Caco-2 (cell line): ENCODE data around the gene CDKN2AIPNL. TPM values are rescaled to one million over a fixed set of nuclear protein-coding genes. Genes with fewer than 3 reads are reported as not detected.

Experiments
- BruUV-seq: library from RNA; stranded (reverse); fragments of 400-500 nt; replicated peaks from 2 replicates; lab custom pipeline; 2021; lab: Mats Ljungman, UMichigan
- CTCF ChIA-PET: fragments of 300-600 bp; sonication (Branson Sonifier 250); formaldehyde crosslinking; loops from one replicate; lab custom pipeline; 2022; ENCODE audit warnings: antibody characterized with exemption; lab: Charles Lee
- POLR2A ChIA-PET: fragments of 300-600 bp; sonication (Branson Sonifier 250); formaldehyde crosslinking; loops from one replicate; lab custom pipeline; 2022; ENCODE audit warnings: antibody characterized with exemption; lab: Charles Lee
- DNase-seq, 2 experiments: peaks; one replicate each; pipeline versions ENCODE4 v3.0.0 to v3.0.0-alpha.2; 2020 to 2022
- H3K27me3 ChIP-seq: replicated peaks from 2 replicates; pipeline ENCODE4 v1.6.0; 2011; ENCODE audit warnings: low read length; ENCODE audit not compliant: control insufficient read depth, insufficient read depth
- H3K36me3 ChIP-seq: 2 replicates; pipeline ENCODE4 v1.5.1; 2011; ENCODE audit warnings: low read length; ENCODE audit not compliant: control insufficient read depth, insufficient read depth
- H3K4me1 ChIP-seq: fragments of 250-450 bp; sonication (Bioruptor Pico); 2 replicates; pipeline ENCODE4 v1.5.1; 2020; ENCODE audit warnings: mild to moderate bottlenecking
- H3K4me3 ChIP-seq: 2 replicates; pipeline ENCODE4 v1.5.1; 2011; ENCODE audit warnings: low read depth, mild to moderate bottlenecking, control low read depth, low read length
- H3K9me3 ChIP-seq: fragments of 250-450 bp; sonication (Bioruptor Pico); 2 replicates; pipeline ENCODE4 v1.5.1; 2020; ENCODE audit warnings: mild to moderate bottlenecking, moderate library complexity
- H3K27ac Mint-ChIP-seq: one replicate; pipeline ENCODE4 v1.8.0; 2022; ENCODE audit warnings: mixed read lengths; ENCODE audit not compliant: unreplicated experiment
- H3K27me3 Mint-ChIP-seq: one replicate; pipeline ENCODE4 v1.8.0; 2022; ENCODE audit warnings: mixed read lengths; ENCODE audit not compliant: insufficient read depth, unreplicated experiment
- H3K36me3 Mint-ChIP-seq: one replicate; pipeline ENCODE4 v1.8.0; 2022; ENCODE audit warnings: mild to moderate bottlenecking, mixed read lengths; ENCODE audit not compliant: insufficient read depth, unreplicated experiment
- H3K4me1 Mint-ChIP-seq: one replicate; pipeline ENCODE4 v1.8.0; 2022; ENCODE audit warnings: low read depth, mixed read lengths; ENCODE audit not compliant: unreplicated experiment
- H3K4me3 Mint-ChIP-seq: one replicate; pipeline ENCODE4 v1.8.0; 2022; ENCODE audit warnings: mild to moderate bottlenecking, moderate library complexity, mixed read lengths; ENCODE audit not compliant: unreplicated experiment
- H3K9me3 Mint-ChIP-seq: one replicate; pipeline ENCODE4 v1.8.0; 2022; ENCODE audit warnings: mixed read lengths; ENCODE audit not compliant: unreplicated experiment
- intact Hi-C: fragments of 100-400 bp; cut with micrococcal nuclease; formaldehyde crosslinking; loops from one replicate; pipeline ENCODE4 v1.10.0; 2022; ENCODE audit not compliant: unreplicated experiment
- total RNA-seq: library from RNA; stranded (reverse); gene quantifications from 2 replicates; pipeline ENCODE4 v1.2.3, GENCODE V29; 2022
- TF ChIP-seq, protein P1 (sequence below), 2 experiments: fragments of 200-600 bp in 1 of 2; IDR thresholded peaks; 1 replicate in 1 of 2; 2 replicates in 1 of 2; pipeline versions ENCODE4 v1.5.1 to v1.8.0; 2011 to 2022; ENCODE audit warnings: antibody characterized with exemption in 1 of 2, control low read depth in 1 of 2, inconsistent platforms in 1 of 2, low read depth in 1 of 2, low read length in 1 of 2, mild to moderate bottlenecking in 1 of 2, moderate library complexity in 1 of 2; ENCODE audit not compliant: insufficient read depth in 1 of 2, severe bottlenecking in 1 of 2, unreplicated experiment in 1 of 2

The CDKN2AIPNL gene
- total RNA-seq, 1 experiment from 2014 or later, result 53.2 TPM

DNA sequence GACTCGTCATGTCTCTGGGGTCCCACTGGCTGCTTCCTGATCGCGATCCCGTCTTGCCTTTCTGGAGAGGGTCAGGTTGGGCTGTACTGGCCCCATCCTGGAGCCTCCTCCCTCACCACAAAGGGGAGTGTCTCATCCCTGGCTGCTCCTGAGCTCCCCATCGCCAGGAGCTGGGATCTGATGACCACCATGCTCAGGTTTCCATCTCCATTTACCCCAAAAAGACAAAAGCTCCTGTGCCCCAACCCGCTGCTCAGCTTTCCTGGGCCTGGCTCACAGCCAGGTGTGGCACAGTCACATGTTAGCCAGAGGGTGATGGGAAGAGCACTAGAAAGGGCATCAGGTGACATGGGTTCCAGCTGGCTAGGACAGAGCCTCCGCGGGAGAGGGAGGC lies 47.3 kb upstream of the CDKN2AIPNL start:
- H3K9me3 ChIP-seq, result no peaks in the 10 kb centered on the region
- no peaks in the 10 kb centered on the region for H3K27me3 ChIP-seq
- BruUV-seq, result no TSS peak
- Mint-ChIP-seq H3K4me1 (peaks cover 4% of the 10 kb centered on the region), H3K36me3 (no peaks in the 10 kb centered on the region), H3K27me3 (no peaks in the 10 kb centered on the region), H3K9me3 (no peaks in the 10 kb centered on the region), H3K27ac (no peak overlapping the region), H3K4me3 (no peak overlapping the region)
- ChIA-PET POLR2A (no interaction called here), CTCF (interaction anchor here (0.7 kb wide), 1 partner anchor 20 kb away, joined by 3 read pairs; no protein-coding TSS in a partner anchor)
- TF ChIP-seq, protein P1, sequence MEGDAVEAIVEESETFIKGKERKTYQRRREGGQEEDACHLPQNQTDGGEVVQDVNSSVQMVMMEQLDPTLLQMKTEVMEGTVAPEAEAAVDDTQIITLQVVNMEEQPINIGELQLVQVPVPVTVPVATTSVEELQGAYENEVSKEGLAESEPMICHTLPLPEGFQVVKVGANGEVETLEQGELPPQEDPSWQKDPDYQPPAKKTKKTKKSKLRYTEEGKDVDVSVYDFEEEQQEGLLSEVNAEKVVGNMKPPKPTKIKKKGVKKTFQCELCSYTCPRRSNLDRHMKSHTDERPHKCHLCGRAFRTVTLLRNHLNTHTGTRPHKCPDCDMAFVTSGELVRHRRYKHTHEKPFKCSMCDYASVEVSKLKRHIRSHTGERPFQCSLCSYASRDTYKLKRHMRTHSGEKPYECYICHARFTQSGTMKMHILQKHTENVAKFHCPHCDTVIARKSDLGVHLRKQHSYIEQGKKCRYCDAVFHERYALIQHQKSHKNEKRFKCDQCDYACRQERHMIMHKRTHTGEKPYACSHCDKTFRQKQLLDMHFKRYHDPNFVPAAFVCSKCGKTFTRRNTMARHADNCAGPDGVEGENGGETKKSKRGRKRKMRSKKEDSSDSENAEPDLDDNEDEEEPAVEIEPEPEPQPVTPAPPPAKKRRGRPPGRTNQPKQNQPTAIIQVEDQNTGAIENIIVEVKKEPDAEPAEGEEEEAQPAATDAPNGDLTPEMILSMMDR (IDR thresholded peaks at IDR 0.05; ENCODE audit: insufficient read depth in 1 of 2, low read depth in 1 of 2, low read length in 1 of 2, severe bottlenecking in 1 of 2, unreplicated experiment in 1 of 2), result no peak
- DNase-seq, result no peak
- H3K4me3 ChIP-seq, result no peak overlapping the region
- no peaks in the 10 kb centered on the region for H3K36me3 ChIP-seq
- no peaks in the 10 kb centered on the region for H3K4me1 ChIP-seq
- intact Hi-C loops, result no loop called here

DNA sequence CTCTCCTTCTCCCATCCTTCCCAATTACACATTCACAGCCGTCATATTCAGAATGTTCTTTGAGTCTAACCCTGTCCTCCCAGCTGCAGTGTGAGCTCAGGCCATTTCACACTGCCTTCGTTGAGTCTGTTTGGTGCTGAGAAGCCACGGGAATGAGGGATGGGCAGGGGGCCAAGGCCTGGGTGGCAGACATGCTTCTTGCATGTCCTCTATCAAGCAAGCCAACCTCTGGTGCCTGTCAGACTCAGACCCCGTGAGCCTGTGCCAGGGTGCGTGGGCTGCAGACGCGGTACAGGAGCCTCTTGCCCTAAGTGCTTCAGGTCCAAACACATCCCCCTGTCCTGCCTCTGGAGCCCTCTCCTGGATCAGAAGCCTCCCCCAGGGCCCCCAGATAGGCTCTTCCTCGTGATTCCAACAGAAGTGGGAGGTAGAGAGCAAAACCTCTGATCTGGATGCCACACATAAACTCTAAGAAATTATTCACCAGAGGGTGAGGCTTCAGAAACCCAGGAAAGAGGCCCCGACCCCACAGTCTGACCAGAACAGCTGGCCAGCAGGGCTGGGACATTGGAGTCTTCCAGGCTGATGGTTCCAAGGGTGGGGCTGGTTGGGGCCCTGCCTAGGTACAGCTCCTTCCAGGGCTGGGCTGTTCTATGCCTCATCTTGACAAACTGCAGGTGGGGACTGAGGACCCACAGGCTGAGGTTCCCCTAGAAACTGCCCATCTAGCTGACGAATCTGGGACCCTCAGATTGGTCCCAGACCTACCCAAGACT lies 46.7 kb upstream of the CDKN2AIPNL start:
- no peaks in the 10 kb centered on the region for H3K36me3 Mint-ChIP-seq
- no TSS peak for BruUV-seq
- no peaks in the 10 kb centered on the region for H3K9me3 Mint-ChIP-seq
- ChIA-PET CTCF (interaction anchor here (0.5 kb wide), 1 partner anchor 118 kb away, joined by 3 read pairs; no protein-coding TSS in a partner anchor), POLR2A (no interaction called here)
- H3K27me3 ChIP-seq, result no peaks in the 10 kb centered on the region
- no peaks in the 10 kb centered on the region for H3K4me1 ChIP-seq
- no peaks in the 10 kb centered on the region for H3K27me3 Mint-ChIP-seq
- no peak overlapping the region for H3K27ac Mint-ChIP-seq
- H3K9me3 ChIP-seq, result no peaks in the 10 kb centered on the region
- H3K4me1 Mint-ChIP-seq, result peaks cover 4% of the 10 kb centered on the region
- no peak for DNase-seq
- intact Hi-C loops, result no loop called here
- H3K36me3 ChIP-seq, result no peaks in the 10 kb centered on the region
- no peak overlapping the region for H3K4me3 Mint-ChIP-seq
- TF ChIP-seq, protein P1 (IDR thresholded peaks at IDR 0.05; ENCODE audit: insufficient read depth in 1 of 2, low read depth in 1 of 2, low read length in 1 of 2, severe bottlenecking in 1 of 2, unreplicated experiment in 1 of 2), result no peak
- H3K4me3 ChIP-seq, result no peak overlapping the region

DNA sequence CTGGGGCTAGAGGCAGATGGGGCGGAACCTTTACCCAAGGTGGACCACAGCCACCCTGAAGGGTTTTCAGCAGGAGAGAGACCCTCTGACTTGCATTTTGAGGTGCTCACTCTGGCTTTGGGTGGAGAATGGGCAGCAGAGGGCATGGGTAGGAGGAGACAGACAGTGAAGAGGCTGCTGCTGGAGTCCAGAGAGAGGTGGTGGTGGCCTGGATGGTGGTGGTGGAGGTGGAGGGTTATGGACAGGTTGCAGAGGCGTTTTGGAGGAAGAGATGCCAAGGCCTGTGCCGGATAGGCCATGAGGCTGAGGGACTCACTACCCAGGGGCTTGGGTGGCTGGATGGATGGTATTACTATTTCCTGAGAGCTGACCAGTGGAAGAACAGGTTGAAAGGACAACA lies 46.1 kb upstream of the CDKN2AIPNL start:
- DNase-seq, result no peak
- TF ChIP-seq, protein P1 (IDR thresholded peaks at IDR 0.05; ENCODE audit: insufficient read depth in 1 of 2, low read depth in 1 of 2, low read length in 1 of 2, severe bottlenecking in 1 of 2, unreplicated experiment in 1 of 2), result no peak
- CTCF ChIA-PET, result interaction anchor here (0.5 kb wide), 1 partner anchor 119 kb away, joined by 3 read pairs; no protein-coding TSS in a partner anchor
- intact Hi-C loops, result no loop called here
- Mint-ChIP-seq H3K36me3 (no peaks in the 10 kb centered on the region), H3K27ac (no peak overlapping the region), H3K4me1 (peaks cover 4% of the 10 kb centered on the region), H3K9me3 (no peaks in the 10 kb centered on the region), H3K4me3 (no peak overlapping the region), H3K27me3 (no peaks in the 10 kb centered on the region)
- Histone ChIP-seq H3K36me3 (no peaks in the 10 kb centered on the region), H3K9me3 (no peaks in the 10 kb centered on the region), H3K4me1 (no peaks in the 10 kb centered on the region), H3K4me3 (no peak overlapping the region), H3K27me3 (no peaks in the 10 kb centered on the region)
- POLR2A ChIA-PET, result no interaction called here
- BruUV-seq, result no TSS peak
